Stimulated activated CD4-positive, alpha-beta T cell treated with anti-CD3 and anti-CD28 coated beads, Interleukin-1b, Interleukin-23, amount 100 ng/mL, for 4 hours (primary cell): Measurements from ENCODE around the gene TOB1.
A peak's percentile ranks its signal among the peaks of the same experiment; 100 is the strongest.

Source experiments
- DNase-seq, 2 donors: peaks; one replicate each; pipeline ENCODE4 v3.0.0-alpha.2; 2020; ENCODE audit warnings: low read depth in 2 of 2

Gene TOB1, protein sequence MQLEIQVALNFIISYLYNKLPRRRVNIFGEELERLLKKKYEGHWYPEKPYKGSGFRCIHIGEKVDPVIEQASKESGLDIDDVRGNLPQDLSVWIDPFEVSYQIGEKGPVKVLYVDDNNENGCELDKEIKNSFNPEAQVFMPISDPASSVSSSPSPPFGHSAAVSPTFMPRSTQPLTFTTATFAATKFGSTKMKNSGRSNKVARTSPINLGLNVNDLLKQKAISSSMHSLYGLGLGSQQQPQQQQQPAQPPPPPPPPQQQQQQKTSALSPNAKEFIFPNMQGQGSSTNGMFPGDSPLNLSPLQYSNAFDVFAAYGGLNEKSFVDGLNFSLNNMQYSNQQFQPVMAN

DNA sequence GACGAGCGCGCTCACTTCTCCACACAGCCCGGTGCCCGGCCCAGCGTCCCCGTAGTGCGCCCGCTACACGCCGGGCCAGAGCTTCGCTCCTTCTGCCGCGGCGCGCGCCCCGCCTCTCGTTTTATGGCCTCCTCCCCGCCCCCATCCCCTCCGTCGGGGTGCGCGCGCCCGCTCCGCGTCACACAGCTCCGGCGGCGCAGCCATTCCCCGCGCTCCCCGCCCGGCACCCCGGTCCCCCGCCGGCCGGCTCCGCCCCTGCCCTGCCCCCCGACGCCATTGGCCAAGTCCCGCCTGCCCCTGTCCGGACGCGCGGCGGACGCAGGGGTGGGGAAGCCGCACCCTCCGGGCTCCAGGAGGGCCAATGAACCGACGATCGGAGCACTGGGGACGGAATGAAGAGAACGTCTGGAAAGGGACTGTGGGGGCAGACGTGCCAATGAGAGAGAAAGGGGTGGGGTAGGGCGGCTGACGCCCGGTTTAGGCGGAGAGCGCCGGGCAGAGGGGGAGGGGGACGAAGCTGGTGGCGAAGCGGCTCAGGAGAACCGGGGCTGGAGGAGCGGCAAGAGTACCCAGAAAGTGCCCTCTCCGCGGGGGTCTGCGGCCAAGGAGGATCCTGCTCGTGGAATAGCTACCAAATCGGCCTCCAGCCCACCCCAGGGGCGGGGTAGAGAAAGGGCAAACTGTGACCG lies at the start of gene TOB1:
TSS of gene TOB1 (minus strand) at position 94 of the 689 bp plus-strand sequence. CDS start 2,337 bp downstream, outside the sequence.
- DNase-seq, result peak; percentile 96 to 97

DNA sequence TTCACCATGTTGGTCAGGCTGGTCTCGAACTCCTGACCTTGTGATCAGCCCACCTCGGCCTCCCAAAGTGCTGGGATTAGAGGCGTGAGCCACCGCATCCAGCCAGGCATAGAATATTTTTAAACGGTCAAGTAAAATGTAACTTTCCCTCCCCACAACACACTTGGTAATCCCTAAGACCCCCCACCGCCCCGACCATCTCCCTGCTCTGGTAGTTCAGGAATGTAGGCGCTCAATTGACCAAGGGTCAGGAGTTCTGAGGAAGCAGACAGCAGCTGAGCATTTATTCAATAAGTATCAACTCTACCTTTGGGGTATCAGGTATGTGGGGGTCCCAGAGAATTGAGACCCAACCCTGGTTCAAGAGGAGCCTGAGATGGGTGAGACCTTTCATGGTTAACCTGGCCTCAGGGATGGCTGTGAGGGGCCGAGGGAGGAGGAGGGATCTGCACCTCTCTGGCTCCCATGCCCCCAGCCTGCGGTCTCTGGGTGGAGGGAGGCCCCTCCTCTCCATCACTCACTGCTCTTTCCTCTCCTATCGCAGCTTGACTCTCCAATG lies 48.4 kb upstream of the TOB1 start:
- DNase-seq, result no peak

DNA sequence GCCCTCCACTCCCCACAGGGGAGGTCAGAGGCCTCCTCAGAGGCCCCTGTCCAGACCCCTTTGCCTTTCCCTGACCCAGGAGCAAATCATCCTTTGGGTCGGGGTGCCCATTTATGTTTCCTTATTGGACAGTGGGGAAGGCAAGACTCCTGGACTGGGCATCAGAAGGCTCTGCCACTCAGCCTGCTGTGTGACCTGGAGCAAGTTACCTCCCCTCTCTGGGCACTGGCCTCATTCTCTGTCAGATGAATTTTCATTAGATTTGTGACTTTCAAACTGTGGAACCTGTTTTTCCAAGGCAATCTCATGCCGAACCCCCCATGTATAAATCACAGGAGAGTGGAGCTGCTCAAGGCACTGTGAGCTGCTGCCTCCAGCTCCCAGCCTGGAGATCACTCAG lies 47.0 kb upstream of the TOB1 start:
- DNase-seq, result no peak

DNA sequence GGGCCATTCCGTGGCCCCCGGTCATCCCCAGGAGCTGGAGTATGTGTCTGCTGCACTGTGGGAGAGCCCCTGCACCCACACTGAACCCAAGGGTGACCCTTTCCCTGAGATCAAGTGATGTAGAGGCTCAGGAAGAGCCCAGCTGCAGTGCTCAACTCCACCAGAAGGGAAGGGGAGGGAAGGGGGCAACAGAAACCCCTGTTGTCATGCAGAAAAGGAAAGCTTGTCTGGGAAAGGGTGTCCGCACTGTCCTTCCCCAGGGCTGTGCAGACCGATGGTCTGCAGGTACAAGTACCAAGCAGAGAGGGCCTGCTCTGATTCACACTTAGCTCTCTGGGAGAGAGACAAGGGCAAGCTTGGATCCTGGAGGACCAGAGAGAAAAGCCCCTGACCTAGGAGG lies 45.7 kb upstream of the TOB1 start:
- DNase-seq, result no peak

DNA sequence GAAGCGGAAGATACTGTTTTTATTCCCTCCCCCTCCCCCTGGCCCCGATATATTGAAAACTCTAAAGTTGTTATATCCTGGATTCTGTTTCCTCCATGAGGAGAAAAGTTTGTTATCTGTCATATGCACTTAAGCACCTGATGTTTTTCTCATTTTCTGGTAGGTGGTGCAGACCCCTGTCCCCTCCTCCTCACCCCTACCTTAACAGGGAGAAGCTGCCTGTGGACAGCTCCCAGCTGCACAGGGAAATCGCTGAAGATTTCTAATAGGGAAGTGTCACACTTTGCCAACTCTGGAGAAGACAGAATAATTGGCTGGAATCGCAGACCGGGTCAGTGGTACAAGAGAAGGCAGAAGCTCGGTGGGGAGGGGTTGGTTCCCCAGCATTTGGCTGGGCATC lies 45.3 kb upstream of the TOB1 start:
- no peak for DNase-seq

DNA sequence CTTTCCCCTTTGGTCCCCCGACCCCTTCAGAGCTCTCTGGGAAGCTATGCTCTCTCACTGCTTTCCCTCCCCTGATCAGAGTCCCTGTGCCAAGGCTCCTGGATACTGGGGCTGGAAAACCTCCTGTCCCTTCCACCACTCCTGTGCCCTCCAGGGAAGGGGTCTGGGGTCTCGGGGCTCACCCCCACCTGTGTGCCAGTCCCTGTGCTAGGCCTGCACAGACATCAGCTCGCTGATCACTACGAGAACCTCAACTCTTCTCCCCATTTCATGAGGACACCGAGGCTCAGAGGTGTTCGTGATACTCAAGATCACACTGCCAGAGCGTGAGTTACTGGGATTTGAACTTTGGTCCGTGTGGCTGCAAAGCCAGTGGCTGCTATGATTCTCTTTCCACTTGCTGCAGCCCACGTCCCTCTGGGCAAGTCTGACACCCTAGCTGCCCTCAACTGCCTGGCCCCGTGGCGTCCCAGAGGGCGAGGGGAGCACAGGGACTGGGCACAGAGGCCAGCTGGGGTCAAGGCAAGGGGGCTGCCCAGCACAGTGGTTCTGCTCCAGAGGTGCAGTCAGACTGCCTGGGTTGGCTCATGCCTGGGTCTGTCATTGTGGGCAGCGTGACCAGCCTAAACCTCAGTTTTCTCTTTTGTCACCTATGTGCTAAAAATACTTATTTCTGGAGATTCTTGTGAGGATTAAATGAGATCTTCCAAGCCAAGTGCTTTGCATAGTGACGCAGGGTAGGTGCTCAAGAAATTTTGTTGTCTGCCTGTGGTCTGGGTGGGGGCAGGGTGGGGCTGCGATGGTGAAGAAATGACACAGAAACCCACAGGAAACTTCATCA lies 43.8 kb upstream of the TOB1 start:
- peak in 1 of 2 donors; percentile 48 for DNase-seq

DNA sequence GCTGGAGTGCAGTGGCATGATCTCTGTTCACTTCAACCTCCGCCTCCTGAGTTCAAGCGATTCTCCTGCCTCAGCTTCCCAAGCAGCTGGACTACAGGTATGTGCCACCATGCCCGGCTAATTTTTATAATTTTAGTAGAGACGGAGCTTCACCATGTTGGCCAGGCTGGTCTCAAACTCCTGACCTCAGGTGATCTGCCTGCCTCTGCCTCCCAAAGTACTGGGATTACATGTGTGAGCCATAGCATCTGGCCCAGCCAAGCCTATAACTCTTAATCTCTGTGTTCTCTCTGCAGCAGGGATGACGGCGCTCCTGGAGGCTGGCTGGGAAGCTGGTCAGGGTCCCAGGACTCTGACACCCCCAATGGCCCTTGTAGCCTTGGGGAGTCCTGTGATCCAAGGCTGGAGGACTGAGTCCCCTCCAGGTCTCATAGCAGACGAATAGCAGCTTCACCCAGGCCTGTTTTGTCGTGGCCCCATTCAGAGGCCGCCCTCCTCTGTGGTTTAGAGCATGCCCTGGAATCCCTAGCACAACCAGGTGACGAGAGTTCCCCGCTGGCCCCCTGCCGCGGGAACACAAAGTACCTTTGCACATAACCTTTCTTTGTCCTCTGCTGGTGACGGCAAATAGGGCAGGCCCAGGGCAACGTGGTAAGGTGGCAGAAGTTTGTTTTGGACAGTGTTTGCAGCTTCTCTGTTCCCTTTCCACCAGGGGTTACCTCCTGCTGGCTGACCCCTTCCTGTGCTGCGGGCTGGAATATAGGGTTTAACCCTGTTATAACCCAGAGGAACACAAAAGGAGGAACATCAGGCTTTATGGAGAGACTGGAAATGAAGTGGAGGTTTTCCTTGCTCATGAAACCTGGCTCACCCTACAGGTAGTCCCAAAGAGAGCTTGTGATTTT lies 43.0 kb upstream of the TOB1 start:
- no peak for DNase-seq

DNA sequence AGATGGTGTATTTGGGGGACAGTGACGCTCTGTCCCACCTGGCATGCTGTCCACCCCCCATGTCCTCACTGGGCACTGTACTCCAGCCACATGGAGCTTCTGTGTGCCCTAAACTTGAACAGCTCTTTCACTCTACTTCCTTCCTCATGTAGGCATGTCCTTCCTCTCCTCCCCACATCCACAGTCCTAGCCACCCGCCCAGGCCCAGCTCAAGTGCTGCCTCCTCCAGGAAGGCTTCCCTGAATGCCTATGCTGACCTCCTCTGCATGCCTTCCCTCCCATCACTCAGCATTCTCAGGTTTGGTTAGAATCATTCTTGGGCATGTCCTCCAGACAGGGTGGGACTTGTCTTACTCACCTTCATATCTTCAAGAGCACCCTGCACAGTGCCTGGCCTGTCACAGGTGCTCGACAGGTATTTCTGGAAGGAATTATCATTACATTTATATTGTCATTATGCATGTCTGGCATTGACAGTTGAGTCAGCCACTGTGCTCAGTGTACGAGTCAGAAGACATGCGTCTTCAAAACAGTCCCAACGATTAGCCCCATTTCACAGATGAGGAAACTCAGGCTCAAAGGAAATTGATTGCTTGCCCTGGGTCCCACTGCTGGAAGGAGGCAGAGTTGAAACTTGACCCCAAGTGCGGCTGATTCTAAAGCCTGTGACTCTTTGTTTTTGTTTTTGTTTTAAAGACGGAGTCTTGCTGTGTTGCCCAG lies 42.1 kb upstream of the TOB1 start:
- DNase-seq, result no peak

DNA sequence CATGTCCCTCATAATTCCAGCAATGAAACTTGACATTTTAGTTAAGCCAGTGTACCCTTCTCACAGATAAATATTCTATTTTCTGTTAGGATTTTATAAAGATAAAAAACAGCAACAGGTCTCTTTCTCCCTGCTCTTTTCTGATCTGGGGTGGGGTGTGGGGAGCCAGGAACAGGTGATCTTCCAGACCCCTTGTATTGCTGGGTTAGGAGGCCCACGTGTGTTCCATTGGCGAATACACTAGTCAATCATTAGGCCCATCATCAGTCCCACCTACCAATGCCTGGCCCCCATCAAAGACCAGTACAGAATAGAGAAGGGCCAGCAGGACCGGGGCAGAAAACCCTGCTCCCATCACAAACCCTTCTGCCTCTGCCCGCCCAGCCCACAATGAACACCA lies 40.3 kb upstream of the TOB1 start:
- DNase-seq, result no peak

DNA sequence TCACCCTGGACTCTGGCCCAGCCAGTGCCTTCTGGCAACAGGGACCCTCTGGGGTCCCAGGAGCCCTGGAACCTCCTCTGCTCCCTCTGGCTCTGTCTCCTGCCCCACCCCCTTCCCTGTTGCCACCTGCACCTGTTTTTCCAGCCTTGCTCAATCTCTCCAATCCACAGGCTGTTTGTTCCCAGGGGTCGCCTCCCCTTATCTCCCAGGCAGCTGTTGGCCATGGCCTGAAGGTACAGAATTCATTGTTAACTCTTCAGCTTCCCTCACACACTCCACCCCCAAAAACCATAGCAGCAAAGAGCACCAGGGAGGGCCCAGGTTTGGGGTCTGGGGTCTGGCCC lies 39.3 kb upstream of the TOB1 start:
- DNase-seq, result no peak

DNA sequence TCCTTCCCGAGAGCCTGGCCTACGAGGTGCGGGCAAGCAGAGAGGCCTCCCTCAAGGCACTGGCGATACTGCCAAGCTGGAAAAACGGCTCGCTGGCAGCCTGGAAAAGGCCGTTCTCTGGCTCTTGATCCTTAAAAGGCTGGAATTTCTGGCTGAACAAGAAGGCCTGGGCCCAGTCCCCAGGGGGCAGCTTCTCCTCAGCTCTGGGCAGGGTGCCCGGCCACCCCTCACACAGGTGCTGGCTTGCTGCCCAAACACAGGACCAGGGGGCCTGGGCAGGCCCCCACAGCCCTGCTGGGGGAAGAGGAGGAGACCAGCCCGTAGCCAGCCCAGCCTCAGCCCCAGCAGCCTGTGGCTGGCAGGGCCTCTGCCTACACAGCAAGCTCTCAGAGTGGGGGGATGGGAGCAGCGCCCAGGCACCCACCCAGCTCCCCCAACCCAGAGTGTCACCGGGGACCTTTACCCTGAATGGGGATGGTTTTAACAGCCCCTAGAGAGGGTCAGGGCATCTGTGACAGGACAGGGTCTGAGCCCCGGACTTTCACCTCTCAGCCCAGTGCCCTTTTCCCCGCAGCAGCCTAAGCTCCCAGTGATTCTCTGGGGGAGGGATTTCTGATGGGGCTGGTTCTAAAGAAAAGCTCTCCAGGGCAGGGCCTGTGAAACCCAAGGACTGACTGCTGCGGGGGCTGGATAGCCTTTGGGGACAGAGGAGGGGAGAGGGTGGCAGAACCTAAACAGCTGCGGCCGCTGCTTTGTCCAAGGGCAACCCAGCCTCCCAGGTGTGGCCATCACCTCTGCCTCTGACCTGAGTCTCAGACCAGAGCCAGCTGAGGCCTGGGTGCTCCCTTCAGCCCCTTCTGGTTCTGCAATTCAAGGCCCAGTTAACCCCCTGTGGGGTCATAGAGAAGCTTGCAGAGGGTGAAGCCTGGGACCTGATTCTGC lies 38.6 kb upstream of the TOB1 start:
- no peak for DNase-seq

DNA sequence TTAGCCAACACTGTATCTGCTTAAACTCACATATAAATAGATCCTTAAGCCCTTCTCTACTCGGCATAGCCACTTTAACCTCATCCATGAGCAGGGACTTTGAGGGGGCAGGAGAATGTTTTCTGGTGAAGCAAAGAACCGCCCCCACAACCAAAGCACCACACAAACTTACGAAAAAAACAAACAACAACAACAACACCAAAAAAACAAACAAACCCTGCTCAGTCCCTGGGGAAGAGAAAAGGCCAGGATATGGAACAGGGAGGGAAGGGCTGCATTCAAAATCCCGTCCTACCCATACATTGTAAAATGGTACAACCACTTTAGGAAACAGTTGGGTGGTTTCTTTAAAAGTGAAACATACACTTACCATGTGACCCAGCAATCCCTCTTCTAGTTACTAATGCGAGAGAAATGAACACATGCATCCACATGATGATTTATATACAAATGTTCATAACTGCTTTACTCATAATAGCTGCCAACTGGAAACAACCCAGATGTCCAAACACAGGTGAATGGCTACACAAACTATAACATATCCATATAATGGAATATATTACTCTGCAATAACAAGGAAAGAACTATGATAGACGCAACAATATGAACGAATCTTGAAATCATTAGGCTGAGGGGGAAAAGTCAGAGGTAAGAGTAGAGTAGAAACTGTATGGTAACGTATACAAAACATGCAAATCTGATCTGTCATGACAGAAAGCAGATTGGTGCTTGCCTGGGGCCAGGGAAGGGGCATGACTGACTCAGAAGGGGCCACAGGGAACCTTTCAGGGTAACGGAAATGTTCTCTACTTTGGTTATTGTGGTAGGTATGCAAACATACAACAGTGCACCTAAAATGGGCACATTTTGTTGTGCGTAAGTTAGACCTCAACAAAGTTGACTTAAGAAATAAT lies 37.7 kb upstream of the TOB1 start:
- DNase-seq, result no peak

DNA sequence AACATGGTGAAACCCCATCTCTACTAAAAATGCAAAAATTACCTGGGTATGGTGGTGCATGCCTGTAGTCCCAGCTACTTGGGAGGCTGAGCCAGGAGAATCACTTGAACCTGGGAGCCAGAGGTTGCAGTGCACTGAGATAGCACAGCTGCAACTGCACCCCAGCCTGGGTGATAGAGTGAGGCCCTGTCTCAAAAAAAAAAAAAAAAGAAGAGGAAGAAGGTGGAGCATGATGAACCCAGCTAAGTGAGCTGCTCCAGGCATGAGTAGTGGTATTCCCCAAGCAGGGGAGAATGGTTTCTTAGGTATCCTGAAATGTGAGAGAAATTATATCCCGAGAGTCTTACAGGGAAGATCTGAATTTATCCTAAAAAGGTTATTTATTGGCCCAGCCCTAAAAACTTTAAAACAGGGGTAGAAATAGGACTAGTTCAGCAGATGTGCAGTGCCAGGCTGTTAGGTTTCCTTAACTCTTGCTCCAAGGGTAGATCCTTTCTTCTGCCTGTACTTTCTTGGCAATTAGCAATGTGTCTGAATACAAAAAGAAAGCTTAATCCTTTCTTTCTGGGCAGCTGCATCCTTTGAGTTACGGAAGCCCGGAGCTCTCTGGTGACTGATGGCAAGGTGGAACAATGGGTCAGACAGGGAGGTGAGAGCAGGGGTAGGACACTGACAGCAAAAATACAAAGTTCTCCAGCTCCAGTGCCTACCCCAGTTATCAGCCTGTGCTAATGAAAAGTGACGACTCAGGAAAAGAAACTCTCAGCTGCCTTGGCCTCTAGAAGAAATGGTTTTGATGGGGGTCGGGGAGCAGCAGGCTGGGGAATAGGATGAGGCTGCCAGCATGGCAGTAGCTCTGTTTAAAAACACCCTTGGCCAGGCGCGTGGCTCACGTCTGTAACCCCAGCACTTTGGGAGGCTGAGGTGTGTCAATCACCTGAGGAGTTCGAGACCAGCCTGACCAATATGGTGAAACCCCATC lies 36.5 kb upstream of the TOB1 start:
- no peak for DNase-seq

DNA sequence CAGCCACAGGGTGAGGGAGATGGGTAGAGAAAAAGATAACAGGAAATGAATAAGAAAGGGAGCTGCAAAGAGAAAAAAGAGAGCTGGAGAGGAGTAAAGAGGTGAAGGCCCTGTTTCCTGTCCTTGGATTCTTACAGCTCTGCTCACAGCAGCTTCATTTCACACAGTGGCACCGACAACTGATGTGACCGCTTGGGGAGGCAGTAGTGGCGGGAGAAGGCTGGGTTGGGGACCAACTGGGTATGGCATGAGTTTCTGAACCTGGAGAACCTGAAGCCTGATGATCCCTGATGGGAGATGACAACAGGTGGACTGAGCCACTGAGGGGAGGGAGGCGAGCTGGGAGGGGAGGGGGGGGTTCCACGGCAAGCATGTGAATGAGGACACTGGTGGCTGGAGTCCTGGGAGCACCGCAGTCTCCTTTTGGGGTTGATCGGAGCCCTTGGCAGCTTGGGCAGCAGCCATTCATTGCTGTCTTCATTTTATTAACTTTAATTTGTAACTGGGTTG lies 34.3 kb upstream of the TOB1 start:
- no peak for DNase-seq

DNA sequence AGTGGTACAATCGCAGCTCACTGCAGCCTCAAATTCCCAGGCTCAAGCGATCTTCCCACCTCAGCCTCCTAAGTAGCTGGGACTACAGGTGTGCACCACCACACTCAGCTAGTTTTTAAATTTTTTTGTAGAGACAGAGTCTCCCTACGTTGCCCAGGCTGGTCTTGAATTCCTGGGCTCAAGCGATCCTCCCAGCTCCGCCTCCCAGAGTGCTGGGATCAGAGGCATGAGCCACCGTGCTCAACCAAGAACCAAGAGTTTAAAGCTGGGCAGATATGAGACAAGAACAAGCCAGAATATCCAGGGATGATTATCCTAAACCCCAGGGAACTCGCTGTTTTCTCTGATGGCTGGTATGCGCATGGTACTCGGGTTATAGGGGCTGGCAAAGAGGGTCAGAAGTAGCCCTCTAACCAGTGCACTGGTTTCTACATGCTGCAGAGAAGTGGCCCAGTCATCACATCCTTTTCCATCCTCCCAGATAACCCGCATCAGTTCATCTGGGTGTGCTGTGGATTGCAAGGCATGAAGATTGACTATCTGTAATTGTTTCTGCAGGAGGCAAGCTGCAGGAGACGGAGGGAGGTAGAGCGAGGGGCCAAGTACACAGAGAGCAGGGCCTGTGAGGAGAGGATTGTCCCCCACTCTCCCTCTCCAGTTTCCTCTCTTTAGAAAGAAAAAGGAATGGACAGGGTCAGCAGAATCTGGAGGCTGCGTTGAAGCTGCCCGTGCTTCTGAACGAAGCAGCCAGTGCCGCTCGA lies 33.6 kb upstream of the TOB1 start:
- DNase-seq, result no peak

DNA sequence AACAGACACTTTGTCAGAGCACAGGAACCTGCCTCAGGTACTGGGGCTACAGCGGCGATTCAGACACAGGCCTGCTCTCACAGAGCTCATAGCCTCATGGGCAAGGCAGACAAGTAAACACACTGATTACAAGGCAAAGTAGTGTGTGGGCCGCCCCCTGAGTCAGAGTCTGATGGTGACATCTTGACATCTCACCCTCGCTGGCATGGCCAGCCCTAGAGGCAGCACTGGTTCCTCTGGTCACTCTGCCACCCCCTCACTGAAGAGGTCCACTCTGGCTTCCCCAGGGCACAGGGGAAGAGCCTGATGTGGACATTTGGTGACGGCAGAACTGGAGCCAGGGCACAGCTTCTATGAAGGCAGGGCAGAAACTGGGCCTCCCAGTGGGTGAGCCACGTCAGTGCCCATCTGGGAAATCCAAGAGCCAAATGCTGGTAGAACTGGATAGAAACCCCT lies 32.9 kb upstream of the TOB1 start:
- no peak for DNase-seq
